ENCODE results near the gene KCTD13.

DNA sequence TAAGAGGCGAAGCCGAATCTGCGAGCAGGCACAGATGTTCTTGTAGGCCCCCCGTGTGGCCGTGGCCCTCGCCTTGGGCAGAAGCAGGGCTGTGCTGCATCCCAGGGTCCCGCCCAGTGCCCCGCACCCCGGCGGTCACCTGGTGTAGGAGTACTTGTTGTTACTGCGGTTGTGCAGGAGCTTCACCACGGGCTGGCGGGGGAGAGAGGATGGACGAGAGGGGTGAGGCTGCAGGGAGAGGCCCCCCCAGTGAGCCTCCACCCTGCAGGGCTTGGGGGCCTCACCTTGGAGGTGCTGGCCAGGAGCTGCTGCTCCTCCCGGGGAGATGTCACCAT is 14.4 kb downstream of the KCTD13 start:
- TF ChIP-seq POLR2A (IDR thresholded peaks at IDR 0.05; ENCODE audit: low read depth, low read length) (no peak), TAF1 (IDR thresholded peaks at IDR 0.05; ENCODE audit: low read depth, low read length) (no peak), POLR2AphosphoS5 (IDR thresholded peaks at IDR 0.05; ENCODE audit: low read depth, low read length) (no peak), POU2F2 (IDR thresholded peaks at IDR 0.05; ENCODE audit: low read depth, low read length) (no peak), SPI1 (IDR thresholded peaks at IDR 0.05; ENCODE audit: low read depth, low read length) (no peak)
